Astrocyte (in vitro differentiated cells and primary cell): ENCODE data around the gene NUDT19. TPM values are rescaled to one million over a fixed set of nuclear protein-coding genes. Genes with fewer than 3 reads are reported as not detected.
"Not testable (repeated sequence)": the region's sequence is repeated elsewhere in the genome, so short reads cannot be mapped to it uniquely, and the experiment has no call there.

ENCODE experiments used
- DNase-seq: peaks from one replicate; pipeline ENCODE4 v3.0.0-alpha.2; 2010; ENCODE audit warnings: low read depth
- FAIRE-seq: peaks from 2 replicates; lab custom pipeline; 2011; peaks lifted over from hg19 to GRCh38; lab: Jason Lieb, UNC
- H2AFZ ChIP-seq: 2 replicates; pipeline ENCODE4 v1.6.0; 2012; ENCODE audit warnings: low read depth, low read length, inconsistent platforms
- H3K27ac ChIP-seq: 2 replicates; pipeline ENCODE4 v1.5.1; 2011; ENCODE audit warnings: low read depth, low read length, inconsistent platforms
- H3K27me3 ChIP-seq: 2 replicates; pipeline ENCODE4 v1.6.0; 2011; ENCODE audit warnings: low read length, inconsistent platforms; ENCODE audit not compliant: insufficient read depth
- H3K36me3 ChIP-seq: 2 replicates; pipeline ENCODE4 v1.5.1; 2011; ENCODE audit warnings: low read length, inconsistent platforms; ENCODE audit not compliant: insufficient read depth
- H3K4me1 ChIP-seq: 2 replicates; pipeline ENCODE4 v1.5.1; 2011; ENCODE audit warnings: low read length, inconsistent platforms; ENCODE audit not compliant: insufficient read depth
- H3K4me2 ChIP-seq: 2 replicates; pipeline ENCODE4 v1.6.0; 2012; ENCODE audit warnings: low read length, inconsistent platforms
- H3K4me3 ChIP-seq: 2 replicates; pipeline ENCODE4 v1.5.1; 2011; ENCODE audit warnings: low read depth, mild to moderate bottlenecking, low read length, inconsistent platforms; ENCODE audit not compliant: insufficient read depth
- H3K79me2 ChIP-seq: 2 replicates; pipeline ENCODE4 v1.6.0; 2012; ENCODE audit warnings: mild to moderate bottlenecking, low read length, inconsistent platforms; ENCODE audit not compliant: insufficient read depth
- H3K9ac ChIP-seq: 2 replicates; pipeline ENCODE4 v1.6.0; 2012; ENCODE audit warnings: mild to moderate bottlenecking, low read length, inconsistent platforms
- H3K9me3 ChIP-seq: 2 replicates; pipeline ENCODE4 v1.5.1; 2012; ENCODE audit warnings: low read depth, mild to moderate bottlenecking, low read length, inconsistent platforms; ENCODE audit not compliant: insufficient read depth
- H4K20me1 ChIP-seq: 2 replicates; pipeline ENCODE4 v1.6.0; 2012; ENCODE audit warnings: low read length, inconsistent platforms; ENCODE audit not compliant: insufficient read depth
- H3K27ac Mint-ChIP-seq: one replicate; pipeline ENCODE4 v1.8.0; 2021; ENCODE audit warnings: mild to moderate bottlenecking, mixed read lengths; ENCODE audit not compliant: unreplicated experiment
- H3K27me3 Mint-ChIP-seq: one replicate; pipeline ENCODE4 v1.8.0; 2021; ENCODE audit warnings: low read depth, mixed read lengths; ENCODE audit not compliant: unreplicated experiment
- H3K36me3 Mint-ChIP-seq: one replicate; pipeline ENCODE4 v1.8.0; 2021; ENCODE audit warnings: low read depth, mixed read lengths; ENCODE audit not compliant: unreplicated experiment
- H3K4me1 Mint-ChIP-seq: one replicate; pipeline ENCODE4 v1.8.0; 2021; ENCODE audit warnings: low read depth, mixed read lengths; ENCODE audit not compliant: unreplicated experiment
- H3K4me3 Mint-ChIP-seq: one replicate; pipeline ENCODE4 v1.8.0; 2021; ENCODE audit warnings: mild to moderate bottlenecking, moderate library complexity, mixed read lengths; ENCODE audit not compliant: unreplicated experiment
- H3K9me3 Mint-ChIP-seq: one replicate; pipeline ENCODE4 v1.8.0; 2021; ENCODE audit warnings: mild to moderate bottlenecking, mixed read lengths; ENCODE audit not compliant: unreplicated experiment
- EZH2 ChIP-seq: IDR thresholded peaks from 2 replicates; pipeline ENCODE4 v1.6.1; 2012; ENCODE audit warnings: mild to moderate bottlenecking, low read length, inconsistent platforms; ENCODE audit not compliant: insufficient read depth
- total RNA-seq: library from RNA; stranded (reverse); gene quantifications from 2 replicates; pipeline ENCODE4 v1.2.1, GENCODE V29; 2021
- TF ChIP-seq, protein P1 (sequence below): IDR thresholded peaks from 2 replicates; pipeline ENCODE4 v1.5.1; 2011; ENCODE audit warnings: low read depth, mild to moderate bottlenecking, inconsistent platforms, low read length, moderate library complexity; ENCODE audit not compliant: insufficient read depth

The NUDT19 gene
- total RNA-seq, 1 donor from 2014 or later, result 4.0 TPM

DNA sequence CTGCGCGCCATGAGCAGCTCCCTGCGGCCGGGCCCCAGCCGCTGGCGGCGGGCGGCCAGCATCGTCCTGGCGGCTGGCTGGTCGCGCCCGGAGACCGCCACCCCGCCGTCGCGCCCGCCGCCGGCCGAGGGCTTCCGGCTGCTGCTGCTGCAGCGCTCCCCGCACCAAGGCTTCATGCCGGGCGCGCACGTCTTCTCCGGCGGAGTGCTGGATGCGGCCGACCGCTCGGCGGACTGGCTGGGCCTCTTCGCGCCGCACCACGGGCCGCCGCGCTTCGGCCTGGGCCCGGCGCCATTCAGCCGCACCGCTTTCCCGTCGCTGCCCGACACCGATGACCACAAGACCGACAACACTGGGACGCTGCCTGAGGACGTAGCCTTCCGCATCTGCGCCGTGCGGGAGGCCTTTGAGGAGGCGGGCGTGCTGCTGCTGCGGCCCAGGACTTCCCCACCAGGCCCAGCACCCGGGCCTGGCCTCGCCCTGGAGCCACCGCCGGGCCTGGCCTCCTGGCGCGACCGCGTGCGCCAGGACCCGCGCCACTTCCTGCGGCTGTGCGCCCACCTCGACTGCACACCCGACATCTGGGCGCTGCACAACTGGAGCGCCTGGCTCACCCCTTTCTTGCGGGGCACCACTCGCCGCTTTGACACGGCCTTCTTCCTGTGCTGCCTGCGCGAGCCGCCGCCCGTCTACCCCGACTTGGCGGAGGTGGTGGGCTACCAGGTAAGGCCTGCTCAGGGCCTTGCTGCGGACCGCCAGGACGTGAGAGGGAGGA, 518 bp downstream of the NUDT19 start:
- no peak overlapping the region for H3K4me3 Mint-ChIP-seq
- H3K27me3 Mint-ChIP-seq, result no peaks in the 10 kb centered on the region
- peaks cover 5% of the 10 kb centered on the region for H3K4me1 Mint-ChIP-seq
- peak; percentile 73 for DNase-seq
- no peak for FAIRE-seq
- H3K27ac Mint-ChIP-seq, result no peak overlapping the region
- H3K36me3 Mint-ChIP-seq, result peaks cover 2% of the 10 kb centered on the region
- H3K9ac ChIP-seq, result peak overlapping the region; percentile 71
- TF ChIP-seq, protein P1, sequence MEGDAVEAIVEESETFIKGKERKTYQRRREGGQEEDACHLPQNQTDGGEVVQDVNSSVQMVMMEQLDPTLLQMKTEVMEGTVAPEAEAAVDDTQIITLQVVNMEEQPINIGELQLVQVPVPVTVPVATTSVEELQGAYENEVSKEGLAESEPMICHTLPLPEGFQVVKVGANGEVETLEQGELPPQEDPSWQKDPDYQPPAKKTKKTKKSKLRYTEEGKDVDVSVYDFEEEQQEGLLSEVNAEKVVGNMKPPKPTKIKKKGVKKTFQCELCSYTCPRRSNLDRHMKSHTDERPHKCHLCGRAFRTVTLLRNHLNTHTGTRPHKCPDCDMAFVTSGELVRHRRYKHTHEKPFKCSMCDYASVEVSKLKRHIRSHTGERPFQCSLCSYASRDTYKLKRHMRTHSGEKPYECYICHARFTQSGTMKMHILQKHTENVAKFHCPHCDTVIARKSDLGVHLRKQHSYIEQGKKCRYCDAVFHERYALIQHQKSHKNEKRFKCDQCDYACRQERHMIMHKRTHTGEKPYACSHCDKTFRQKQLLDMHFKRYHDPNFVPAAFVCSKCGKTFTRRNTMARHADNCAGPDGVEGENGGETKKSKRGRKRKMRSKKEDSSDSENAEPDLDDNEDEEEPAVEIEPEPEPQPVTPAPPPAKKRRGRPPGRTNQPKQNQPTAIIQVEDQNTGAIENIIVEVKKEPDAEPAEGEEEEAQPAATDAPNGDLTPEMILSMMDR, result no peak
- TF ChIP-seq EZH2, result no peak
- H3K36me3 ChIP-seq, result no peaks in the 10 kb centered on the region
- peaks cover 47% of the 10 kb centered on the region for H3K79me2 ChIP-seq
- no peaks in the 10 kb centered on the region for H3K9me3 ChIP-seq
- no peaks in the 10 kb centered on the region for H3K27me3 ChIP-seq
- peaks cover 14% of the 10 kb centered on the region for H3K4me1 ChIP-seq
- peak overlapping the region; percentile 66 for H2AFZ ChIP-seq
- peaks cover 14% of the 10 kb centered on the region for H4K20me1 ChIP-seq
- peak overlapping the region; percentile 78 for H3K4me2 ChIP-seq
- peak overlapping the region; percentile 70 for H3K4me3 ChIP-seq
- H3K27ac ChIP-seq, result peak overlapping the region; percentile 63
- peaks cover 4% of the 10 kb centered on the region for H3K9me3 Mint-ChIP-seq

- FAIRE-seq, result no peak
- Mint-ChIP-seq H3K36me3 (peaks cover 2% of the 10 kb centered on the region), H3K9me3 (peaks cover 4% of the 10 kb centered on the region), H3K27me3 (no peaks in the 10 kb centered on the region), H3K27ac (peak overlapping the region; percentile 14), H3K4me3 (peak overlapping the region; percentile 83), H3K4me1 (peaks cover 5% of the 10 kb centered on the region)
- no peak for DNase-seq
- H3K4me1 ChIP-seq, result peaks cover 14% of the 10 kb centered on the region
- peak overlapping the region; percentile 78 for H3K4me2 ChIP-seq
- H4K20me1 ChIP-seq, result peaks cover 20% of the 10 kb centered on the region
- H2AFZ ChIP-seq, result peak overlapping the region; percentile 66
- H3K36me3 ChIP-seq, result no peaks in the 10 kb centered on the region
- TF ChIP-seq EZH2, result no peak
- TF ChIP-seq, protein P1, result no peak
- peaks cover 52% of the 10 kb centered on the region for H3K79me2 ChIP-seq
- H3K9me3 ChIP-seq, result no peaks in the 10 kb centered on the region
- peak overlapping the region; percentile 71 for H3K9ac ChIP-seq
- H3K27me3 ChIP-seq, result no peaks in the 10 kb centered on the region
- H3K4me3 ChIP-seq, result peak overlapping the region; percentile 70
- peak overlapping the region; percentile 63 for H3K27ac ChIP-seq
Observed at GRCh38 chr19:32692727-32693061, 1.1 kb downstream of the NUDT19 start.

GRCh38 chr19:32693151-32694108, 1.8 kb downstream of the NUDT19 start:
- H3K9me3 ChIP-seq, H3K36me3 Mint-ChIP-seq, H3K27me3 Mint-ChIP-seq, H3K9ac ChIP-seq, H3K27ac ChIP-seq, H3K27me3 ChIP-seq, H3K9me3 Mint-ChIP-seq, H3K4me1 Mint-ChIP-seq, H3K36me3 ChIP-seq, FAIRE-seq, H2AFZ ChIP-seq, DNase-seq: not testable (repeated sequence)
- H3K79me2 ChIP-seq, result peaks cover 55% of the 10 kb centered on the region
- peak overlapping the region; percentile 70 for H3K4me3 ChIP-seq
- H3K4me2 ChIP-seq, result peak overlapping the region; percentile 78
- peaks cover 20% of the 10 kb centered on the region for H4K20me1 ChIP-seq
- Mint-ChIP-seq H3K4me3 (peak overlapping the region; percentile 83), H3K27ac (peak overlapping the region; percentile 14)
- H3K4me1 ChIP-seq, result peaks cover 14% of the 10 kb centered on the region

DNA sequence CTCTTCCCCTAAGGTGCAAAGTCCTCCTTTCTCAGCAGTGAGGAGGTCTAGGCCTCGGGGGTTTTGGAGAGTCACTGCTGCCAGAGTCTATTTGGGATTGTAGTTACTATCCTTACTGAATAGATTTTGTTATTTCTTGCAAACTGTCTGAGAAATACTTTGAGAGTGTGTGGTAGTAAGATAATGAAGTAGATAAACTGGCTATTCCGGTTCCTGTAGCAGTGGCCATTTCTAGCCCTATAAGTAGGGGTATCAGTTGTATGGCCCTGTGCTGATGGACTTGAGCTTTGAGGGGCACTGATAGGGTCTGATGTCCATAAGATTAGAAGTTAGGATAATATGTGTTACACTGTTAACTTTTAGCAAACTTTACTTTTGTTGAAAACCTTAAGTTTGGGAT, 2.7 kb downstream of the NUDT19 start:
- peak overlapping the region; percentile 32 for H3K4me2 ChIP-seq

More for the DNA sequence above, 2.7 kb downstream of the NUDT19 start:
- not testable (repeated sequence) for H3K27me3 ChIP-seq, H3K9me3 Mint-ChIP-seq, DNase-seq, H3K27ac ChIP-seq, H3K27ac Mint-ChIP-seq, H3K4me3 Mint-ChIP-seq, H3K4me3 ChIP-seq, H3K9me3 ChIP-seq, FAIRE-seq, H3K4me1 Mint-ChIP-seq, H2AFZ ChIP-seq, H3K36me3 Mint-ChIP-seq, H3K27me3 Mint-ChIP-seq, H3K9ac ChIP-seq, H3K36me3 ChIP-seq
- Histone ChIP-seq H3K79me2 (peaks cover 55% of the 10 kb centered on the region), H3K4me1 (peaks cover 14% of the 10 kb centered on the region), H4K20me1 (peaks cover 20% of the 10 kb centered on the region)
